HEK293 (cell line): ENCODE data around the gene ANKRD44.

ENCODE experiments used
- CTCF ChIA-PET: fragments of 350-600 bp; formaldehyde crosslinking; extraction: SDS; loops from one replicate; lab custom pipeline; 2021; ENCODE audit warnings: antibody characterized with exemption; lab: Yijun Ruan, JAX
- POLR2A ChIA-PET: fragments of 300-600 bp; formaldehyde crosslinking; extraction: SDS; loops from one replicate; lab custom pipeline; 2020; ENCODE audit warnings: antibody characterized with exemption, inconsistent platforms; lab: Yijun Ruan, JAX
- H3K27ac ChIP-seq: fragments of 200-500 bp; sonication (Bioruptor generic); 2 replicates; pipeline ENCODE4 v1.5.1; 2014; ENCODE audit warnings: low read depth, low read length, control low read depth, inconsistent platforms; ENCODE audit errors: extremely low read depth
- H3K36me3 ChIP-seq, 2 experiments: fragments of 200-500 bp in 1 of 2; sonication (Bioruptor generic) in 1 of 2; 1 replicate in 1 of 2; 2 replicates in 1 of 2; pipeline ENCODE4 v1.5.1; 2014 to 2017; ENCODE audit warnings: inconsistent platforms in 2 of 2, low read length in 2 of 2; ENCODE audit not compliant: control insufficient read depth in 2 of 2, insufficient read depth in 1 of 2
- H3K4me1 ChIP-seq: fragments of 200-500 bp; sonication (Bioruptor generic); 2 replicates; pipeline ENCODE4 v1.5.1; 2014; ENCODE audit warnings: mild to moderate bottlenecking, low read length, inconsistent platforms; ENCODE audit not compliant: control insufficient read depth, insufficient read depth
- H3K4me3 ChIP-seq: 2 replicates; pipeline ENCODE4 v1.5.1; 2011; ENCODE audit warnings: low read depth, mild to moderate bottlenecking, control low read depth, low read length, moderate library complexity
- H3K9me3 ChIP-seq: fragments of 200-500 bp; sonication (Bioruptor generic); 2 replicates; pipeline ENCODE4 v1.5.1; 2014; ENCODE audit warnings: low read depth, low read length, inconsistent platforms; ENCODE audit not compliant: control insufficient read depth, insufficient read depth
- BCL11A ChIP-seq: fragments of 450-650 bp; formaldehyde crosslinking; IDR thresholded peaks from 2 replicates; pipeline ENCODE4 v1.5.1; 2016; ENCODE audit warnings: low read depth, missing biosample characterization, missing genetic modification characterization
- FEZF1 ChIP-seq: fragments of 450-650 bp; formaldehyde crosslinking; IDR thresholded peaks from 2 replicates; pipeline ENCODE4 v1.5.1; 2016; ENCODE audit warnings: missing biosample characterization, missing genetic modification characterization
- GLI2 ChIP-seq: fragments of 450-650 bp; formaldehyde crosslinking; IDR thresholded peaks from 2 replicates; pipeline ENCODE4; 2017; ENCODE audit warnings: missing biosample characterization, missing genetic modification characterization, low read depth, borderline replicate concordance
- GLI4 ChIP-seq: fragments of 450-650 bp; formaldehyde crosslinking; IDR thresholded peaks from 2 replicates; pipeline ENCODE4 v1.5.1; 2016; ENCODE audit warnings: missing biosample characterization, missing genetic modification characterization
- HOXC10 ChIP-seq: sonication (generic); formaldehyde crosslinking; IDR thresholded peaks from 2 replicates; pipeline ENCODE4 v1.8.1; 2023; ENCODE audit warnings: mild to moderate bottlenecking, missing genetic modification reagents
- KLF16 ChIP-seq: fragments of 450-650 bp; formaldehyde crosslinking; IDR thresholded peaks from 2 replicates; pipeline ENCODE4 v1.5.1; 2017; ENCODE audit warnings: missing biosample characterization, missing genetic modification characterization
- KLF7 ChIP-seq: fragments of 450-650 bp; formaldehyde crosslinking; IDR thresholded peaks from 2 replicates; pipeline ENCODE4 v1.5.1; 2016; ENCODE audit warnings: missing biosample characterization, missing genetic modification characterization, borderline replicate concordance
- TCF7L2 ChIP-seq: IDR thresholded peaks from 2 replicates; pipeline ENCODE4 v1.6.1; 2011; ENCODE audit warnings: low read depth, mild to moderate bottlenecking, inconsistent platforms, low read length, moderate library complexity, borderline replicate concordance
- YY1 ChIP-seq: fragments of 450-650 bp; formaldehyde crosslinking; IDR thresholded peaks from 2 replicates; pipeline ENCODE4 v1.5.1; 2018; ENCODE audit warnings: missing biosample characterization, missing genetic modification characterization
- ZBTB7A ChIP-seq: fragments of 450-650 bp; formaldehyde crosslinking; IDR thresholded peaks from 2 replicates; pipeline ENCODE4 v1.5.1; 2016; ENCODE audit warnings: low read depth, missing biosample characterization, missing genetic modification characterization
- ZFP69B ChIP-seq: fragments of 450-650 bp; formaldehyde crosslinking; IDR thresholded peaks from 2 replicates; pipeline ENCODE4 v1.5.1; 2016; ENCODE audit warnings: missing biosample characterization, missing genetic modification characterization
- ZNF157 ChIP-seq: fragments of 450-650 bp; formaldehyde crosslinking; IDR thresholded peaks from 2 replicates; pipeline ENCODE4 v1.5.1; 2016; ENCODE audit warnings: missing biosample characterization, missing genetic modification characterization
- ZNF174 ChIP-seq: fragments of 450-650 bp; formaldehyde crosslinking; IDR thresholded peaks from 2 replicates; pipeline ENCODE4 v1.5.0; 2017; ENCODE audit warnings: missing biosample characterization, mild to moderate bottlenecking, missing genetic modification characterization
- ZNF184 ChIP-seq: fragments of 450-650 bp; IDR thresholded peaks from 2 replicates; pipeline ENCODE4 v1.5.1; 2018; ENCODE audit warnings: missing biosample characterization, mild to moderate bottlenecking, missing genetic modification characterization
- ZNF223 ChIP-seq: fragments of 450-650 bp; formaldehyde crosslinking; IDR thresholded peaks from 2 replicates; pipeline ENCODE4 v1.5.1; 2016; ENCODE audit warnings: missing biosample characterization, missing genetic modification characterization
- ZNF311 ChIP-seq: fragments of 450-650 bp; formaldehyde crosslinking; IDR thresholded peaks from 2 replicates; pipeline ENCODE4 v1.5.1; 2017; ENCODE audit warnings: missing biosample characterization, missing genetic modification characterization, borderline replicate concordance
- ZNF433 ChIP-seq: fragments of 450-650 bp; formaldehyde crosslinking; IDR thresholded peaks from 2 replicates; pipeline ENCODE4 v1.5.1; 2016; ENCODE audit warnings: missing biosample characterization, missing genetic modification characterization, low read depth
- ZNF473 ChIP-seq: fragments of 450-650 bp; formaldehyde crosslinking; IDR thresholded peaks from 2 replicates; pipeline ENCODE4 v1.5.1; 2017; ENCODE audit warnings: missing biosample characterization, missing genetic modification characterization
- ZNF521 ChIP-seq: fragments of 450-650 bp; formaldehyde crosslinking; IDR thresholded peaks from 2 replicates; pipeline ENCODE4 v1.5.1; 2017; ENCODE audit warnings: missing biosample characterization, mild to moderate bottlenecking, missing genetic modification characterization
- ZNF571 ChIP-seq: fragments of 450-650 bp; formaldehyde crosslinking; IDR thresholded peaks from 2 replicates; pipeline ENCODE4 v1.5.0; 2017; ENCODE audit warnings: missing biosample characterization, missing genetic modification characterization
- ZNF621 ChIP-seq: fragments of 450-650 bp; formaldehyde crosslinking; IDR thresholded peaks from 2 replicates; pipeline ENCODE4 v1.5.1; 2017; ENCODE audit warnings: missing biosample characterization, missing genetic modification characterization
- ZNF626 ChIP-seq: fragments of 450-650 bp; sonication (Bioruptor Pico); formaldehyde crosslinking; IDR thresholded peaks from 2 replicates; pipeline ENCODE4 v1.5.1; 2018; ENCODE audit warnings: missing biosample characterization, missing genetic modification characterization, inconsistent platforms
- ZNF677 ChIP-seq: fragments of 450-650 bp; IDR thresholded peaks from 2 replicates; pipeline ENCODE4 v1.5.0; 2018; ENCODE audit warnings: missing biosample characterization, mild to moderate bottlenecking, missing genetic modification characterization, moderate library complexity
- ZNF791 ChIP-seq: fragments of 450-650 bp; formaldehyde crosslinking; IDR thresholded peaks from 2 replicates; pipeline ENCODE4 v1.5.1; 2016; ENCODE audit warnings: missing biosample characterization, missing genetic modification characterization
- ZNF830 ChIP-seq: fragments of 450-650 bp; IDR thresholded peaks from 2 replicates; pipeline ENCODE4 v1.5.0; 2018; ENCODE audit warnings: missing biosample characterization, missing genetic modification characterization, low read depth, mild to moderate bottlenecking, moderate library complexity
- TF ChIP-seq, protein P1 (sequence below): fragments of 450-650 bp; formaldehyde crosslinking; IDR thresholded peaks from 2 replicates; pipeline ENCODE4 v1.5.1; 2016; ENCODE audit warnings: missing biosample characterization, missing genetic modification characterization
- TF ChIP-seq, protein P2 (sequence below): fragments of 450-650 bp; formaldehyde crosslinking; IDR thresholded peaks from 2 replicates; pipeline ENCODE4 v1.5.1; 2016; ENCODE audit warnings: missing biosample characterization, missing genetic modification characterization
- TF ChIP-seq, protein P3 (sequence below): fragments of 450-650 bp; formaldehyde crosslinking; IDR thresholded peaks from 2 replicates; pipeline ENCODE4 v1.5.1; 2016; ENCODE audit warnings: missing biosample characterization, missing genetic modification characterization

ANKRD44 gene

DNA sequence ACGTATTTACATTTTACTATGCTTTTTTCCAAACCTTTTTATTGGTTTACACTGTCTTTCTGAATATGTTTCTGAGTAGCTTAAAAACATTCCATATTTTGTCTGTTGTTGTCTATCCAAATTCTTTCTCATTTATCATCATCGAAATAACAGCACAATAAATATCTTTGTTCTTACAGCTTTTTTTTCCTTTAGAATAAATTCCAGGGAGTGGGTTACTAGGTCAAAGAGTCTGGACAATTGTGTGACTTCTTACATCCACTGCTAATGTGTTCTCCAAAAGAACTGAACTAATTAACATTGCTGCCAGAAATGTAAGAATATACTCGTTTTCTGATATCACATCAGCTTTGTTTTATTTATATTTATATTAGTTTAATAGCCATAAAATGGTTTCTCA, 59.4 kb downstream of the ANKRD44 start:
- Histone ChIP-seq H3K9me3 (no peaks in the 10 kb centered on the region), H3K4me3 (no peak overlapping the region), H3K36me3 (no peaks in the 10 kb centered on the region), H3K27ac (no peak overlapping the region), H3K4me1 (no peaks in the 10 kb centered on the region)
- ChIA-PET POLR2A (no interaction called here), CTCF (interaction anchor here (0.6 to 0.7 kb wide), 2 partner anchors 401 to 818 kb away, joined by 3 to 4 read pairs; no protein-coding TSS in a partner anchor)
- TF ChIP-seq, protein P1, sequence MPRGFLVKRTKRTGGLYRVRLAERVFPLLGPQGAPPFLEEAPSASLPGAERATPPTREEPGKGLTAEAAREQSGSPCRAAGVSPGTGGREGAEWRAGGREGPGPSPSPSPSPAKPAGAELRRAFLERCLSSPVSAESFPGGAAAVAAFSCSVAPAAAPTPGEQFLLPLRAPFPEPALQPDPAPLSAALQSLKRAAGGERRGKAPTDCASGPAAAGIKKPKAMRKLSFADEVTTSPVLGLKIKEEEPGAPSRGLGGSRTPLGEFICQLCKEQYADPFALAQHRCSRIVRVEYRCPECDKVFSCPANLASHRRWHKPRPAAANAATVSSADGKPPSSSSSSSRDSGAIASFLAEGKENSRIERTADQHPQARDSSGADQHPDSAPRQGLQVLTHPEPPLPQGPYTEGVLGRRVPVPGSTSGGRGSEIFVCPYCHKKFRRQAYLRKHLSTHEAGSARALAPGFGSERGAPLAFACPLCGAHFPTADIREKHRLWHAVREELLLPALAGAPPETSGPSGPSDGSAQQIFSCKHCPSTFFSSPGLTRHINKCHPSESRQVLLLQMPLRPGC (tag by site-specific recombination), result no peak
- TF ChIP-seq BCL11A (no peak), ZNF473 (no peak), ZNF184 (tag by site-specific recombination) (no peak), YY1 (tag by site-specific recombination) (no peak), ZNF174 (tag by site-specific recombination) (no peak), ZNF311 (no peak), ZNF157 (tag by site-specific recombination) (no peak), ZNF830 (tag by site-specific recombination) (no peak), ZNF621 (tag by site-specific recombination) (no peak), ZNF626 (tag by site-specific recombination) (no peak), ZNF433 (tag by site-specific recombination) (no peak), HOXC10 (CRISPR knock-in tag) (no peak)
- TF ChIP-seq, all 188 proteins: peak for 0

DNA sequence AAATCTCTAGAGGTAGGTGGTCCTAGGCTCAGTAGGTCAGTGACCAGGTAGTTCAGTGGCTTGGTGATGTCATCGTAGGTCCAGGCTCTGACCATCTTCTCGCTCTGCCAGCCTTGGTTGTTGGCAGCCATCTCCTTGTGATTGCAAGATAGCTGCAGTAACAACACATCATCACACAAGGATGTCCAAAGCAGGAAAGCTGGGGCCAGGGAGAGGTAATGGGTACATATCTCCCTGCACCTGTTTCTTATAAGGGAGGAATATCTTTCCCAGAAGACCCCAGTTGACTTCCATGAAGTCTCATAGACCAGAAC, 60.5 kb downstream of the ANKRD44 start:
- no peak overlapping the region for H3K4me3 ChIP-seq
- TF ChIP-seq, protein P2, sequence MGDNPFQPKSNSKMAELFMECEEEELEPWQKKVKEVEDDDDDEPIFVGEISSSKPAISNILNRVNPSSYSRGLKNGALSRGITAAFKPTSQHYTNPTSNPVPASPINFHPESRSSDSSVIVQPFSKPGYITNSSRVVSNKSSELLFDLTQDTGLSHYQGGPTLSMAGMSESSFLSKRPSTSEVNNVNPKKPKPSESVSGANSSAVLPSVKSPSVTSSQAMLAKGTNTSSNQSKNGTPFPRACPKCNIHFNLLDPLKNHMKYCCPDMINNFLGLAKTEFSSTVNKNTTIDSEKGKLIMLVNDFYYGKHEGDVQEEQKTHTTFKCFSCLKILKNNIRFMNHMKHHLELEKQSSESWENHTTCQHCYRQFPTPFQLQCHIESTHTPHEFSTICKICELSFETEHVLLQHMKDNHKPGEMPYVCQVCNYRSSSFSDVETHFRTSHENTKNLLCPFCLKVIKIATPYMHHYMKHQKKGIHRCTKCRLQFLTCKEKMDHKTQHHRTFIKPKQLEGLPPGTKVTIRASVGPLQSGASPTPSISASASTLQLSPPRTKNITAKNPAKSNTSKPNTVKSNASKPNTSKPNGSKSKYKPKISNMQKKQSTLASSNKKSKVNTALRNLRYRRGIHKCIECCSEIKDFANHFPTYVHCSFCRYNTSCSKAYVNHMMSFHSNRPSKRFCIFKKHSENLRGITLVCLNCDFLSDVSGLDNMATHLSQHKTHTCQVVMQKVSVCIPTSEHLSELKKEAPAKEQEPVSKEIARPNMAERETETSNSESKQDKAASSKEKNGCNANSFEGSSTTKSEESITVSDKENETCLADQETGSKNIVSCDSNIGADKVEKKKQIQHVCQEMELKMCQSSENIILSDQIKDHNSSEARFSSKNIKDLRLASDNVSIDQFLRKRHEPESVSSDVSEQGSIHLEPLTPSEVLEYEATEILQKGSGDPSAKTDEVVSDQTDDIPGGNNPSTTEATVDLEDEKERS (tag by site-specific recombination), result no peak
- no peak for TF ChIP-seq ZNF677 (tag by site-specific recombination)
- H3K36me3 ChIP-seq, result no peaks in the 10 kb centered on the region
- ChIA-PET POLR2A (no interaction called here), CTCF (no interaction called here)
- no peaks in the 10 kb centered on the region for H3K9me3 ChIP-seq
- H3K27ac ChIP-seq, result no peak overlapping the region
- no peaks in the 10 kb centered on the region for H3K4me1 ChIP-seq

DNA sequence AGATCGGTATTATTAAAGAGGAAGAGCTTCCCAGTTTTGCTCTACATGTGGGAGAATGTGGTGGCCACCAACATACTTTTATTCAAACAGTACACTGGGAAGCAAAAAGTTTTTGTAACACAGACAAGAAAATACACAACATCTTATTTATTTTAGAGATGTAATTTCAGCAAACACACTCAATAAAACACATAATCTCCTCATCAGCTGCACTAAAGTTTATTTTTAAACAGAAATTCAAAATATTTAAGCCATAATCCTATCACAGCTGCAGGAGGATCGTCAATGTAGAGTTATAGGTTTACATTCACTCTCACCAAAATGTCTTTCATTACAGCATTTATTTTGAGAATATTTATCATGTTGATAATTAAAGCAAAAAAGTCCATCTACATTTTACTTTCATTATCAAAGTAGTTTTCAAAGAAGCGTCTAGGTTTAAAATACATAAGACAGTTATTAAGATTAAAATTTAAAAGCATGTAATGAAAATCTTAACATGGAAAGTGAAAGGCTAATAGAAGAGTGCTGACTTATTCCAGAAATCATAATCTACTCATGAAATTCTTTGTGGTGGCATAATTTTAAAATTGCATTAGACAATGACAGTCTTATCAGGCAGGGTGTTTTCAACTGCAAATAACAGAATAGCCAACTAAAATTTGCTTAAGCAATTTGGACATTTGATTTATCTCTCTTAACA, 61.0 kb downstream of the ANKRD44 start:
- no peak for TF ChIP-seq GLI4 (tag by site-specific recombination)
- no peak for TF ChIP-seq ZBTB7A (tag by site-specific recombination)
- no peak for TF ChIP-seq KLF7 (tag by site-specific recombination)
- TF ChIP-seq FEZF1 (tag by site-specific recombination), result no peak
- no peak for TF ChIP-seq TCF7L2
- TF ChIP-seq KLF16 (tag by site-specific recombination), result no peak
- TF ChIP-seq ZNF571 (tag by site-specific recombination), result no peak
- TF ChIP-seq ZNF157 (tag by site-specific recombination), result no peak
- no peak for TF ChIP-seq ZNF791 (tag by site-specific recombination)
- TF ChIP-seq, protein P3, sequence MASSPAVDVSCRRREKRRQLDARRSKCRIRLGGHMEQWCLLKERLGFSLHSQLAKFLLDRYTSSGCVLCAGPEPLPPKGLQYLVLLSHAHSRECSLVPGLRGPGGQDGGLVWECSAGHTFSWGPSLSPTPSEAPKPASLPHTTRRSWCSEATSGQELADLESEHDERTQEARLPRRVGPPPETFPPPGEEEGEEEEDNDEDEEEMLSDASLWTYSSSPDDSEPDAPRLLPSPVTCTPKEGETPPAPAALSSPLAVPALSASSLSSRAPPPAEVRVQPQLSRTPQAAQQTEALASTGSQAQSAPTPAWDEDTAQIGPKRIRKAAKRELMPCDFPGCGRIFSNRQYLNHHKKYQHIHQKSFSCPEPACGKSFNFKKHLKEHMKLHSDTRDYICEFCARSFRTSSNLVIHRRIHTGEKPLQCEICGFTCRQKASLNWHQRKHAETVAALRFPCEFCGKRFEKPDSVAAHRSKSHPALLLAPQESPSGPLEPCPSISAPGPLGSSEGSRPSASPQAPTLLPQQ (tag by site-specific recombination), result no peak
- TF ChIP-seq ZFP69B, result no peak
- TF ChIP-seq GLI2 (tag by site-specific recombination), result no peak
- no peak for TF ChIP-seq ZNF521
- TF ChIP-seq ZNF223, result no peak

More for the DNA sequence above, 61.0 kb downstream of the ANKRD44 start:
- CTCF ChIA-PET, result interaction anchor here (0.6 kb wide), 1 partner anchor 209 kb away, joined by 3 read pairs; no protein-coding TSS in a partner anchor
- Histone ChIP-seq H3K27ac (no peak overlapping the region), H3K4me1 (no peaks in the 10 kb centered on the region), H3K36me3 (no peaks in the 10 kb centered on the region), H3K9me3 (no peaks in the 10 kb centered on the region), H3K4me3 (no peak overlapping the region)
- POLR2A ChIA-PET, result no interaction called here
